HFFc6 (cell line): ENCODE results near the gene FOXK2. TPM values are rescaled to one million over a fixed set of nuclear protein-coding genes. Genes with fewer than 3 reads are reported as not detected.

Experiments
- DNase-seq: peaks from one replicate; pipeline ENCODE4 v3.0.0-alpha.2; 2018
- H3K27ac Mint-ChIP-seq: 2 replicates; pipeline ENCODE4 v1.8.0; 2020; ENCODE audit warnings: mild to moderate bottlenecking, mixed read lengths
- H3K27me3 Mint-ChIP-seq: 2 replicates; pipeline ENCODE4 v1.8.0; 2021; ENCODE audit warnings: mild to moderate bottlenecking, moderate library complexity, mixed read lengths; ENCODE audit not compliant: insufficient read depth
- H3K36me3 Mint-ChIP-seq: 2 replicates; pipeline ENCODE4 v1.8.0; 2021; ENCODE audit warnings: low read depth, mixed read lengths
- H3K4me1 Mint-ChIP-seq: 2 replicates; pipeline ENCODE4 v1.8.0; 2020; ENCODE audit warnings: low read depth, mixed read lengths
- H3K4me3 Mint-ChIP-seq: 2 replicates; pipeline ENCODE4 v1.8.0; 2020; ENCODE audit warnings: mild to moderate bottlenecking, moderate library complexity, mixed read lengths
- H3K9me3 Mint-ChIP-seq: 2 replicates; pipeline ENCODE4 v1.8.0; 2020; ENCODE audit warnings: mild to moderate bottlenecking, mixed read lengths
- total RNA-seq, 6 experiments: library from RNA; stranded (reverse); fragmentation: NEBNext Ultra II Directional; extraction: Animal tissue kit (Norgen Biotek cat#: 25700); gene quantifications; 2 replicates in 1 of 6; 3 replicates in 5 of 6; pipeline ENCODE4 v1.2.3, GENCODE V29; 2021
- TF ChIP-seq, protein P1 (sequence below): fragments of 200-600 bp; sonication (generic); IDR thresholded peaks from 2 replicates; pipeline ENCODE4 v1.5.0; 2021; ENCODE audit warnings: antibody characterized with exemption, mild to moderate bottlenecking

FOXK2 gene
- total RNA-seq, 6 experiments from 2014 or later = 38.6 to 46.3 (median 41.1) TPM

DNA sequence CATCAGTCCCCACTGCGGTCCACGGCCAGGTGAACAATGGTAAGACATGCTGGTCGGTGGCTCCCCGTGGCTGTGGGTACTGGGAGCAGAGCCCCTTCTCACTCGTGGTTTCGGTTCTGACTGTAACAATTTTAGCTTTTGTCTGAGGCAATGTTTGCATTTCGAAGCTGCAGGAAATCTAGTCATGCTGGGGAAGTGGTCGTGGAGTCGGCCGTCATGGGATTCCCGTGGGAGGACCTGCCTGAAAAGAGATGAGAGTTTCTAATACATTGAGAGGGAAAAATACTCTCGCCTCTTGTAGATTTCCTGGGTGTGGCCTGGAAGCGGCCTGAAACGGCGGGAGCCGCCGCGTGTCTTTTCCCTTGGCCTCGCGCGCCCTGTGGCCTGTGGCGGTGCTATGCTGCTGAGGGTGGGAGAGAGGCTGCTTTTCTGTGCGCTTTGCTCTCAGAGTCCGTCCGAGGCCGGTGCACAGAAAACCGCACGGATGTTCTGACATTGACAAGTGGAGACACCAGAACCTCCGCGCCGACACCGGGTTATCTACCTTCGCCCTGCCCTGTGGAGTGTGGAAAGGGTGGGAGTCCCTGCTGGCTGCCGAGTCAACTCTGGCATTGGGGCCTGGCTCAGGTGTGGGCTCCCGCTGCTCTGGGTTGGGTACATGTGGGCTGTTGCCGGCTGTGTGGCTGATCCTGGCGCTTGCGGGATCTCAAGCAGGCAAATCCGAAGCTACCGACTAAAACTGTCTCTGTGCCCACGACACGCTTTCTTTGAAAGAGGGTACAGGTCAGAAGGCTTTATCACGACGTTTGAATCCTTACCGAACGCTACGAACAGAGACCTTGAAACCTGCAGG lies 67.9 kb downstream of the FOXK2 start:
- no peak overlapping the region for H3K27ac Mint-ChIP-seq
- TF ChIP-seq, protein P1, sequence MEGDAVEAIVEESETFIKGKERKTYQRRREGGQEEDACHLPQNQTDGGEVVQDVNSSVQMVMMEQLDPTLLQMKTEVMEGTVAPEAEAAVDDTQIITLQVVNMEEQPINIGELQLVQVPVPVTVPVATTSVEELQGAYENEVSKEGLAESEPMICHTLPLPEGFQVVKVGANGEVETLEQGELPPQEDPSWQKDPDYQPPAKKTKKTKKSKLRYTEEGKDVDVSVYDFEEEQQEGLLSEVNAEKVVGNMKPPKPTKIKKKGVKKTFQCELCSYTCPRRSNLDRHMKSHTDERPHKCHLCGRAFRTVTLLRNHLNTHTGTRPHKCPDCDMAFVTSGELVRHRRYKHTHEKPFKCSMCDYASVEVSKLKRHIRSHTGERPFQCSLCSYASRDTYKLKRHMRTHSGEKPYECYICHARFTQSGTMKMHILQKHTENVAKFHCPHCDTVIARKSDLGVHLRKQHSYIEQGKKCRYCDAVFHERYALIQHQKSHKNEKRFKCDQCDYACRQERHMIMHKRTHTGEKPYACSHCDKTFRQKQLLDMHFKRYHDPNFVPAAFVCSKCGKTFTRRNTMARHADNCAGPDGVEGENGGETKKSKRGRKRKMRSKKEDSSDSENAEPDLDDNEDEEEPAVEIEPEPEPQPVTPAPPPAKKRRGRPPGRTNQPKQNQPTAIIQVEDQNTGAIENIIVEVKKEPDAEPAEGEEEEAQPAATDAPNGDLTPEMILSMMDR = no peak
- H3K4me3 Mint-ChIP-seq = no peak overlapping the region
- peaks cover 30% of the 10 kb centered on the region for H3K36me3 Mint-ChIP-seq
- H3K4me1 Mint-ChIP-seq = peaks cover 3% of the 10 kb centered on the region
- H3K9me3 Mint-ChIP-seq = no peaks in the 10 kb centered on the region
- no peak for DNase-seq
- H3K27me3 Mint-ChIP-seq = peaks cover 3% of the 10 kb centered on the region

DNA sequence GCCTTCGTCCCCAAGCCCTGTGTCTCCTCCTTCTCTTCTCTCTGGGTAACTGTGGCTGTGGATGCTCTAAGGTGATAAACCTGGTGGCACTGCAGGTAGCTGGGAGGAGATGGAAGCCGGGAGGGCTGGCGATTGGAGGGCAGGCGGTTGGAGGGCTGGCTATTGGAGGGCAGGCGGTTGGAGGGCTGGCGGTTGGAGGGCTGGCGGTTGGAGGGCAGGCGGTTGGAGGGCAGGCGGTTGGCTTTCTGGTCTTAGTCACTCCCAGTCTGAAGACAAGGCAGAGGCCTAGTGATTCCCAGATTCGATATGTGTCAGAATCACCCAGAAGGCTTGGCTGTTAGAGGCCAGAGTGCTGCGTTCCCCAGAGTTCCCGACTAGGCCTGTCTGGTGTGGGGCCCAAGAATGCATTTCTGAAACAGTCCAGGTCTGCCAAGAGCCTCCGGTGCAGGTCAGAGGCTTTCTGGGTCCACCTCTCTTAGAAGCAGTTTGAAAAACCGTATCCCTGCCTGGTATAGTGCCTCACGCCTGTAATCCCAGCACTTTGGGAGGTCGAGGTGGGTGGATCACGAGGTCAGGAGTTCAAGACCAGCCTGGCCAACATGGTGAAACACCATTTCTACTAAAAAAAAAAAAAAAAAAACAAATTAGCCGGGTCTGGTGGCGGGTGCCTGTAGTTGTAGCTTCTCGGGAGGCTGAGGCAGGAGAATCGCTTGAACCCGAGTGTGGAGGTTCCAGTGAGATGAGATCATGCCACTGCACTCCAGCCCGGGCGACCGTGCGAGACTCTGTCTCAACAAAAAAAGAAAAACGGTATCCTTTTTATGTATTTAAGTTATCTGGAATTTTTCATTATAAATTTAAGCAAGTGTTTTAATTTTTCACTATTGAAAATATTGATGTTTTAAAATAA lies 69.0 kb downstream of the FOXK2 start:
- Mint-ChIP-seq H3K27me3 (peaks cover 3% of the 10 kb centered on the region), H3K27ac (no peak overlapping the region), H3K4me3 (no peak overlapping the region), H3K4me1 (peaks cover 10% of the 10 kb centered on the region), H3K9me3 (no peaks in the 10 kb centered on the region), H3K36me3 (peaks cover 24% of the 10 kb centered on the region)
- TF ChIP-seq, protein P1 = no peak
- no peak for DNase-seq

DNA sequence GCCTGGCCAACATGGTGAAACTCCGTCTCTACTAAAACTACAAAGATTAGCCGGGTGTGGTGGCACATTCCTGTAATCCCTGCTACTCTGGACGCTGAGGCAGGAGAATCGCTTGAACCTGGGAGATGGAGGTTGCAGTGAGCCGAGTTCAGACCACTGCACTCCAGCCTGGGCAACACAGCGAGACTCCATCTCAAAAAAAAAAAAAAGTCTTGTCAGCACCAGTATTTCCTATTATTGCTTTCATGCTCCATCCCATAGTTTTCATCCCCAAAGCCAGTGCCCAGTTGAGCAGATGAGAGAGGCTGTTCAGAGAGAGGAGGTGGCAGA lies 70.3 kb downstream of the FOXK2 start:
- DNase-seq = no peak
- Mint-ChIP-seq H3K27me3 (peaks cover 3% of the 10 kb centered on the region), H3K9me3 (no peaks in the 10 kb centered on the region), H3K27ac (no peak overlapping the region), H3K36me3 (peaks cover 21% of the 10 kb centered on the region), H3K4me3 (no peak overlapping the region), H3K4me1 (peaks cover 22% of the 10 kb centered on the region)
- TF ChIP-seq, protein P1 = no peak

DNA sequence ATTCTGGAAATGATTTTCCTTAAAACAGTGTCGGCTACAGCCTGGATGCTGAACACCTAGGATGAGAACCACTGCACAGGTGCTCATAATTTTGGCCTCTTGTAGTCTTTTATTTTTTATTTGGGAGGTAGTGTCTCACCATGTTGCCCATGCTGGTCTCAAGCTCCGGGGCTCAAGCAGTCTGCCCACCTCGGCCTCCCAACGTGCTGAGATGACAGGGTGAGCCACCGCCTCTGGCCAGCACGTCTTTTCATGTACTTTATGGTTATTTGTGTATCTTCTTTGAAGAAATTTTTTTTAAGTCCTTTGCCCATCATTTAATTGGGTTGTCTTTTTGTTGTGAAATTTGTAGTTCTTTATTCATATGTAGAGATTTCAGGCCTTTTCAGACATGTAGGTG lies 70.7 kb downstream of the FOXK2 start:
- Mint-ChIP-seq H3K4me3 (no peak overlapping the region), H3K27ac (no peak overlapping the region), H3K36me3 (peaks cover 18% of the 10 kb centered on the region), H3K4me1 (peaks cover 22% of the 10 kb centered on the region), H3K9me3 (no peaks in the 10 kb centered on the region), H3K27me3 (peaks cover 3% of the 10 kb centered on the region)
- no peak for DNase-seq
- TF ChIP-seq, protein P1 = no peak

DNA sequence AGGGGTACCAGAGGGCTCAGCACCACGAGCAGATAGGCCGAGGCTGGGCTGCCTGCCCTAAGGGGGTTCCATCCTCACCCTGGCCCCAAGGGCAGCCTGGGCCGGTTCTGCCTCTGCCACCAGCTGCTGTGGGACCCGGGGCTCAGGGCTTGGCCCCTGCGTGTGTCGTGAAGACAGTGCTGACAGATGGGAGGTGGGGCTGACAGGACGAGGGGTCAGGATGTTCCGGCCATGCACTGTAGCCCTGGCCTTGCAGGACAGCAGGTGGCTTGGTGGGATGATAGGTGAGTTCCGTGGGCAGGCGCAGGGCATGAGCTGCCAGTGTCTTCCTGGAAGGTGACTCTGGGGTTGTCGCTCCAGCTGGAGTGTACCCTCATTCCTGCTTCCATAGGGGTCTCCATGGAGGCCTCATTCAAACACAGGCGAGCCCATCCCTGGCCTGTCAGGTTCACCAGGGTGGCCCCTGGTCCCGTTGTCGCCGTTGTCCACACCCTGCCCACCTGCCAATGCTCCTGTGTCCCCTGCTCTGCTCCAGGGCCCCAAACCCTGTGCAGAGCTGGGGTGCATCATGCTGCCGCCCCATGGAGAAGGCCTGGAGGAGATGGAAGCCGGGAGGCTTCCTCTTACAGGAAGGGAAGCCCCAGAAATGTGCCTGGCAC lies 71.5 kb downstream of the FOXK2 start:
- no peak for DNase-seq
- H3K27me3 Mint-ChIP-seq = peaks cover 2% of the 10 kb centered on the region
- peaks cover 14% of the 10 kb centered on the region for H3K36me3 Mint-ChIP-seq
- H3K27ac Mint-ChIP-seq = no peak overlapping the region
- TF ChIP-seq, protein P1 = no peak
- peaks cover 22% of the 10 kb centered on the region for H3K4me1 Mint-ChIP-seq
- H3K4me3 Mint-ChIP-seq = no peak overlapping the region
- H3K9me3 Mint-ChIP-seq = no peaks in the 10 kb centered on the region
